Small intestine (tissue), 16 donors: ENCODE measurements around the gene NDUFV3. TPM values are rescaled to one million over a fixed set of nuclear protein-coding genes. Genes with fewer than 3 reads are reported as not detected.

ENCODE experiments used
- DNase-seq, 2 donors: peaks; one replicate each; pipeline versions ENCODE4 v3.0.0 to v3.0.0-alpha.2; 2013
- FAIRE-seq: peaks from 2 replicates; lab custom pipeline; 2012; peaks lifted over from hg19 to GRCh38; lab: Jason Lieb, UNC
- H3K27ac ChIP-seq, 3 donors: one replicate each; pipeline ENCODE4 v1.5.1; 2013; ENCODE audit warnings: low read length in 2 of 3, mild to moderate bottlenecking in 2 of 3, control low read depth in 1 of 3, inconsistent platforms in 1 of 3, low read depth in 1 of 3, moderate library complexity in 1 of 3
- H3K27me3 ChIP-seq, 3 donors: one replicate each; pipeline ENCODE4 v1.6.1; 2013; ENCODE audit warnings: low read length in 3 of 3, inconsistent platforms in 1 of 3; ENCODE audit not compliant: control insufficient read depth in 3 of 3, insufficient read depth in 3 of 3
- H3K36me3 ChIP-seq, 3 donors: one replicate each; pipeline ENCODE4 v1.6.1; 2013; ENCODE audit warnings: low read length in 3 of 3, inconsistent platforms in 1 of 3, low read depth in 1 of 3, mild to moderate bottlenecking in 1 of 3, moderate library complexity in 1 of 3; ENCODE audit not compliant: control insufficient read depth in 3 of 3, insufficient read depth in 2 of 3
- H3K4me1 ChIP-seq, 3 donors: one replicate each; pipeline ENCODE4 v1.6.1; 2013; ENCODE audit warnings: low read length in 2 of 3, inconsistent platforms in 1 of 3, low read depth in 1 of 3, mild to moderate bottlenecking in 1 of 3, moderate library complexity in 1 of 3; ENCODE audit not compliant: control insufficient read depth in 3 of 3, insufficient read depth in 2 of 3
- H3K4me3 ChIP-seq, 3 donors: one replicate each; pipeline ENCODE4 v1.5.1; 2013; ENCODE audit warnings: low read length in 3 of 3, control low read depth in 1 of 3, inconsistent platforms in 1 of 3, low read depth in 1 of 3, mild to moderate bottlenecking in 1 of 3, moderate library complexity in 1 of 3
- H3K9me3 ChIP-seq, 2 donors: one replicate each; pipeline ENCODE4 v1.6.1; 2013; ENCODE audit warnings: low read depth in 1 of 2, low read length in 1 of 2; ENCODE audit not compliant: control insufficient read depth in 2 of 2, insufficient read depth in 1 of 2
- WGBS, 3 donors: extraction: QIAGEN DNeasy Blood & Tissue Kit; methylation state at CpG; one replicate each; pipeline ENCODE4 v1.1.7; 2013; 5-methylcytosine and 5-hydroxymethylcytosine counted together
- long read RNA-seq, 10 donors: transcript quantifications; one replicate each; lab custom pipeline, GENCODE V29; 2026
- polyA plus RNA-seq, 4 donors: library from polyadenylated mRNA; stranded (reverse) in 3 of 4; unstranded in 1 of 4; fragments of 200-250 nt in 3 of 4; fragments of 120-200 nt in 1 of 4; gene quantifications; one replicate each; pipeline versions ENCODE4 v1.2.1 to v1.2.3, GENCODE V29; 2013
- donor health status: healthy with polysubstance abuse.
- donor health status: control.
- donor health status: control.
- donor health status: Bipolar disorder and iron deficiency.
- donor health status: healthy.

NDUFV3 gene
- 10 to 100 TPM; 15.9 to 29.2 (median 19.4) TPM for polyA plus RNA-seq
- long read RNA-seq, donor 1, full-length matches to known transcripts: 55 of 91 reads
- long read RNA-seq, donor 1, partial matches to known transcripts: 27 of 91 reads
- long read RNA-seq, donor 1, other reads (novel, unspliced or antisense): 9 of 91 reads
- long read RNA-seq, donor 2, full-length matches to known transcripts: 9 of 9 reads
- long read RNA-seq, donor 2, partial matches to known transcripts: 0 of 9 reads
- long read RNA-seq, donor 2, other reads (novel, unspliced or antisense): 0 of 9 reads
- long read RNA-seq, donor 3, full-length matches to known transcripts: 16 of 16 reads
- long read RNA-seq, donor 3, partial matches to known transcripts: 0 of 16 reads
- long read RNA-seq, donor 3, other reads (novel, unspliced or antisense): 0 of 16 reads
- long read RNA-seq, donor 4: 0 reads
- long read RNA-seq, donor 5, full-length matches to known transcripts: 8 of 8 reads
- long read RNA-seq, donor 5, partial matches to known transcripts: 0 of 8 reads
- long read RNA-seq, donor 5, other reads (novel, unspliced or antisense): 0 of 8 reads
- long read RNA-seq, donor 6, full-length matches to known transcripts: 22 of 22 reads
- long read RNA-seq, donor 6, partial matches to known transcripts: 0 of 22 reads
- long read RNA-seq, donor 6, other reads (novel, unspliced or antisense): 0 of 22 reads
- long read RNA-seq, donor 7, full-length matches to known transcripts: 130 of 168 reads
- long read RNA-seq, donor 7, partial matches to known transcripts: 24 of 168 reads
- long read RNA-seq, donor 7, other reads (novel, unspliced or antisense): 14 of 168 reads
- long read RNA-seq, donor 8, partial matches to known transcripts: 0 of 1 reads
- long read RNA-seq, donor 8, other reads (novel, unspliced or antisense): 0 of 1 reads
- long read RNA-seq, donor 9, full-length matches to known transcripts: 3 of 3 reads
- long read RNA-seq, donor 9, partial matches to known transcripts: 0 of 3 reads
- long read RNA-seq, donor 9, other reads (novel, unspliced or antisense): 0 of 3 reads
- long read RNA-seq, donor 10, full-length matches to known transcripts: 31 of 43 reads
- long read RNA-seq, donor 10, partial matches to known transcripts: 12 of 43 reads
- long read RNA-seq, donor 10, other reads (novel, unspliced or antisense): 0 of 43 reads

- 0 to 1% (median 0%) methylated on average over 60 to 87 of the region's 87 CpGs for WGBS, 3 donors
- DNase-seq: peak; percentile 100
- Histone ChIP-seq H3K27me3 (no peaks in the 10 kb centered on the region), H3K36me3 (peaks cover 0 to 23% (median 2%) of the 10 kb centered on the region in 3 donors), H3K9me3 (no peaks in the 10 kb centered on the region), H3K4me1 (peaks cover 0 to 4% (median 3%) of the 10 kb centered on the region in 3 donors), H3K27ac (peak within 1 kb of the TSS; percentile 98 to 99 (median 98)), H3K4me3 (peak within 1 kb of the TSS; percentile 78 to 90 (median 82))
- FAIRE-seq: no peak
Measured at GRCh38 chr21:42892931-42893755, at the start of gene NDUFV3. Gene NDUFV3 (plus strand): TSS chr21:42893309. CDS start chr21:42893334, 25 bp downstream.

- DNase-seq: no peak
- Histone ChIP-seq H3K27me3 (no peaks in the 10 kb centered on the region), H3K4me3 (no peak overlapping the region), H3K27ac (no peak overlapping the region), H3K9me3 (no peaks in the 10 kb centered on the region), H3K36me3 (peaks cover 4 to 80% (median 18%) of the 10 kb centered on the region in 3 donors), H3K4me1 (no peaks in the 10 kb centered on the region)
- no peak for FAIRE-seq
- WGBS, 3 donors: 87 to 91% (median 88%) methylated on average over 22 of the region's 22 CpGs
Measured at GRCh38 chr21:42844411-42845113, 48.5 kb upstream of the NDUFV3 start.

DNA sequence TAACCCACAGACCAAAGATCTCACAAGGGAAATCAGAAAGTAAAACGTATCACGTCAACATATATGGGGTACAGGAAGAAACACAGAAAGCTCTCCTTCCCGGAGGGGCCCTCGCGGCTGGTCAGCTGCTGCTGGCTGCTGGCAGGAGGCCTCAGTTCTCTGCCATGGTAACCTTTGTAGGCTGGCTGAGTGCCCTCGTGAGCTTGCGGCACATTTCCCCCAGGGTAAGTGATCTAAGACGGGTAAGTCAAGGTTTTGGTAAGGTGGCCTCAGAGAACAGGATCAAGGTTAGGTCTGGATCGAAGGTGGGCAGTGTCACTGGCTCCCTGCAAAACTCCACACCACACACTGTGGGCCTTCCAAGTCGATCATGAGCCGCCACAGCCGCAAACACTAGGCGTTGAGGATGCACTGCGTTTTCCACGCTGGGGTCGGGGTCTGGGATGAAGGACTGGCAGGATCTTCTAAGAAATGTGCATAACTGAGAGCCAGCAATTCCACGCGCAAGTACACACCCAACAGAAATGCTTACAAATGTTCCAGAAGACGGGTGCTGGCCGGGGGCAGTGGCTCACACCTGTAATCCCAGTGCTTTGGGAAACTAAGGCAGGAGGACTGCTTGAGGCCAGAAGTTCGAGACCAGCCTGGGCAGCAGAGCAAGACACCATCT is 47.7 kb upstream of the NDUFV3 start:
- no peak overlapping the region for H3K4me3 ChIP-seq
- no peaks in the 10 kb centered on the region for H3K27me3 ChIP-seq
- no peak for DNase-seq
- FAIRE-seq: no peak
- H3K9me3 ChIP-seq: no peaks in the 10 kb centered on the region
- H3K36me3 ChIP-seq: peaks cover 8 to 82% (median 23%) of the 10 kb centered on the region in 3 donors
- 89 to 95% (median 90%) methylated on average over 21 of the region's 21 CpGs for WGBS, 3 donors
- H3K27ac ChIP-seq: no peak overlapping the region
- H3K4me1 ChIP-seq: no peaks in the 10 kb centered on the region

GRCh38 chr21:42846221-42846620 is 46.9 kb upstream of the NDUFV3 start:
- H3K27ac ChIP-seq: no peak overlapping the region
- peaks cover 8 to 83% (median 23%) of the 10 kb centered on the region in 3 donors for H3K36me3 ChIP-seq
- 94 to 96% (median 96%) methylated on average over 10 of the region's 10 CpGs for WGBS, 3 donors
- no peak overlapping the region for H3K4me3 ChIP-seq
- FAIRE-seq (no peak), DNase-seq (no peak)
- H3K4me1 ChIP-seq: no peaks in the 10 kb centered on the region
- no peaks in the 10 kb centered on the region for H3K9me3 ChIP-seq
- H3K27me3 ChIP-seq: no peaks in the 10 kb centered on the region

- no peak for FAIRE-seq
- Histone ChIP-seq H3K36me3 (peaks cover 13 to 85% (median 24%) of the 10 kb centered on the region in 3 donors), H3K27ac (no peak overlapping the region), H3K4me3 (no peak overlapping the region), H3K27me3 (no peaks in the 10 kb centered on the region), H3K9me3 (no peaks in the 10 kb centered on the region), H3K4me1 (no peaks in the 10 kb centered on the region)
- 83 to 88% (median 85%) methylated on average over 18 of the region's 18 CpGs for WGBS, 3 donors
- no peak for DNase-seq
Measured at GRCh38 chr21:42847051-42847707, 45.9 kb upstream of the NDUFV3 start.

- H3K36me3 ChIP-seq: peaks cover 13 to 84% (median 19%) of the 10 kb centered on the region in 3 donors
- no peak for DNase-seq
- no peak for FAIRE-seq
Measured at GRCh38 chr21:42847726-42848125, 45.4 kb upstream of the NDUFV3 start.

More at GRCh38 chr21:42847726-42848125, 45.4 kb upstream of the NDUFV3 start:
- Histone ChIP-seq H3K9me3 (no peaks in the 10 kb centered on the region), H3K4me1 (no peaks in the 10 kb centered on the region), H3K27ac (no peak overlapping the region), H3K27me3 (no peaks in the 10 kb centered on the region), H3K4me3 (no peak overlapping the region)
- WGBS, 3 donors: 94 to 98% (median 96%) methylated on average over 4 of the region's 4 CpGs
